ENCODE results near the gene ARHGEF25. TPM values are rescaled to one million over a fixed set of nuclear protein-coding genes. Genes with fewer than 3 reads are reported as not detected.

ARHGEF25 gene
- total and polyA plus RNA-seq, 2 donors (not counting 1 experiment from before 2014, with no cell fraction given) = 0.12 TPM; not detected in 1

- no peak overlapping the region for H3K27ac ChIP-seq (ENCODE audit: low read length in 2 of 2)
- no peak overlapping the region for H3K27ac Mint-ChIP-seq
- TF ChIP-seq EZH2 (IDR thresholded peaks at IDR 0.05; ENCODE audit: borderline replicate concordance, insufficient read depth, low read depth, low read length, poor library complexity, severe bottlenecking) = no peak
- no peak for TF ChIP-seq CTCF (IDR thresholded peaks at IDR 0.05)
Observed at GRCh38 chr12:57611827-57612710, 834 bp downstream of the ARHGEF25 start.

More at GRCh38 chr12:57611827-57612710, 834 bp downstream of the ARHGEF25 start:
- Histone ChIP-seq H3K27me3 (replicated peaks in 1 of 4; ENCODE audit: control extremely low read depth in 1 of 4, control insufficient read depth in 3 of 4, insufficient read depth in 4 of 4, low read length in 3 of 4) (peaks cover 0 to 65% (median 31%) of the 10 kb centered on the region in 4 experiments), H2AFZ (ENCODE audit: insufficient read depth, low read depth, low read length, poor library complexity, severe bottlenecking) (no peak overlapping the region), H3K9me3 (ENCODE audit: control extremely low read depth in 1 of 3, control insufficient read depth in 2 of 3, insufficient read depth in 1 of 3, low read length in 2 of 3) (peaks cover 0 to 5% (median 0%) of the 10 kb centered on the region in 3 donors), H3K79me2 (ENCODE audit: control insufficient read depth, insufficient read depth, low read length) (no peaks in the 10 kb centered on the region), H3K4me3 (ENCODE audit: control extremely low read depth in 1 of 5, extremely low read depth in 1 of 5, insufficient read depth in 1 of 5, low read depth in 2 of 5, low read length in 4 of 5) (peak overlapping the region in 2 of 5 experiments; percentile 4 to 47), H3K9ac (ENCODE audit: low read length) (no peak overlapping the region), H3K4me1 (ENCODE audit: control insufficient read depth in 2 of 2, insufficient read depth in 2 of 2, low read length in 2 of 2) (peaks cover 52 to 59% of the 10 kb centered on the region in 2 donors), H4K20me1 (ENCODE audit: control insufficient read depth, insufficient read depth, low read length, poor library complexity, severe bottlenecking) (peaks cover 4% of the 10 kb centered on the region), H3K4me2 (replicated peaks; ENCODE audit: low read depth, low read length, poor library complexity, severe bottlenecking) (peak overlapping the region; percentile 97), H3K36me3 (replicated peaks in 1 of 2; ENCODE audit: control extremely low read depth in 1 of 2, control insufficient read depth in 1 of 2, extremely low read depth in 1 of 2, insufficient read depth in 2 of 2, low read length in 1 of 2) (no peaks in the 10 kb centered on the region)
- H3K4me3 Mint-ChIP-seq = peak overlapping the region; percentile 81
- ChIA-PET POLR2A (no interaction called here), CTCF (interaction anchor here (0.9 to 12.6 kb wide), 4 partner anchors 9 to 29 kb away, joined by 3 to 97 read pairs (median 4); no protein-coding TSS in a partner anchor)
- ATAC-seq (ENCODE audit: low read depth) (no peak), DNase-seq (no peak)
- H3K4me1 Mint-ChIP-seq = peaks cover 53% of the 10 kb centered on the region
- H3K9me3 Mint-ChIP-seq (ENCODE audit: insufficient read depth) = no peaks in the 10 kb centered on the region
- 8% methylated on average over 19 of the region's 23 CpGs for WGBS (ENCODE audit: insufficient coverage)
- H3K27me3 Mint-ChIP-seq = peaks cover 46% of the 10 kb centered on the region
- intact Hi-C loops (cut with micrococcal nuclease) = no loop called here

Measured in B cell (primary cell).